ENCODE results near the gene ANKRD39. TPM values are rescaled to one million over a fixed set of nuclear protein-coding genes. Genes with fewer than 3 reads are reported as not detected.

Gene ANKRD39
- total and polyA plus RNA-seq, 2 donors (not counting 1 experiment from before 2014, with no cell fraction given) = 5.3 to 5.8 TPM

- H3K4me1 ChIP-seq (ENCODE audit: control insufficient read depth, extremely low read depth, insufficient read depth, low read length) = no peaks in the 10 kb centered on the region
- H2AFZ ChIP-seq (ENCODE audit: low read length) = no peak overlapping the region
- H3K27me3 ChIP-seq (ENCODE audit: control insufficient read depth, insufficient read depth, low read length) = peaks cover 2% of the 10 kb centered on the region
- no peak for DNase-seq (ENCODE audit: low read depth in 2 of 2)
- H3K4me2 ChIP-seq (ENCODE audit: extremely low read depth, insufficient read depth, low read length) = no peak overlapping the region
- no peak overlapping the region for H3K9ac ChIP-seq (ENCODE audit: insufficient read depth, low read length)
- H3K36me3 ChIP-seq (ENCODE audit: control insufficient read depth, insufficient read depth, low read length) = no peaks in the 10 kb centered on the region
- TF ChIP-seq EZH2 (IDR thresholded peaks at IDR 0.05; ENCODE audit: low read length, missing control alignments) (no peak), CTCF (conservative IDR thresholded peaks at IDR 0.05 in 1 of 2, IDR thresholded peaks at IDR 0.05 in 1 of 2; ENCODE audit: low read depth in 1 of 2, low read length in 2 of 2) (no peak)
- H4K20me1 ChIP-seq (ENCODE audit: control insufficient read depth, extremely low read depth, insufficient read depth, low read length) = no peaks in the 10 kb centered on the region
- H3K79me2 ChIP-seq (ENCODE audit: control insufficient read depth, insufficient read depth, low read length) = no peaks in the 10 kb centered on the region
- H3K4me3 ChIP-seq (replicated peaks in 1 of 4; ENCODE audit: control extremely low read depth in 1 of 4, insufficient read depth in 1 of 4, low read depth in 3 of 4, low read length in 4 of 4) = no peak overlapping the region
- no peaks in the 10 kb centered on the region for H3K9me3 ChIP-seq (ENCODE audit: control insufficient read depth, insufficient read depth, low read depth, low read length)
- no peak overlapping the region for H3K27ac ChIP-seq (ENCODE audit: insufficient read depth, low read length)
Observed at GRCh38 chr2:96877042-96877451, 19.2 kb upstream of the ANKRD39 start.

- H4K20me1 ChIP-seq (ENCODE audit: control insufficient read depth, extremely low read depth, insufficient read depth, low read length) = no peaks in the 10 kb centered on the region
- H3K9ac ChIP-seq (ENCODE audit: insufficient read depth, low read length) = no peak overlapping the region
- peak; percentile 45 to 47 for DNase-seq (ENCODE audit: low read depth in 2 of 2)
- no peak overlapping the region for H3K4me2 ChIP-seq (ENCODE audit: extremely low read depth, insufficient read depth, low read length)
- H3K9me3 ChIP-seq (ENCODE audit: control insufficient read depth, insufficient read depth, low read depth, low read length) = no peaks in the 10 kb centered on the region
- H2AFZ ChIP-seq (ENCODE audit: low read length) = no peak overlapping the region
- H3K4me1 ChIP-seq (ENCODE audit: control insufficient read depth, extremely low read depth, insufficient read depth, low read length) = no peaks in the 10 kb centered on the region
- peaks cover 2% of the 10 kb centered on the region for H3K27me3 ChIP-seq (ENCODE audit: control insufficient read depth, insufficient read depth, low read length)
- H3K4me3 ChIP-seq (replicated peaks in 1 of 4; ENCODE audit: control extremely low read depth in 1 of 4, insufficient read depth in 1 of 4, low read depth in 3 of 4, low read length in 4 of 4) = no peak overlapping the region
- no peaks in the 10 kb centered on the region for H3K79me2 ChIP-seq (ENCODE audit: control insufficient read depth, insufficient read depth, low read length)
- H3K36me3 ChIP-seq (ENCODE audit: control insufficient read depth, insufficient read depth, low read length) = no peaks in the 10 kb centered on the region
- no peak for TF ChIP-seq CTCF (conservative IDR thresholded peaks at IDR 0.05 in 1 of 2, IDR thresholded peaks at IDR 0.05 in 1 of 2; ENCODE audit: low read depth in 1 of 2, low read length in 2 of 2)
- TF ChIP-seq EZH2 (IDR thresholded peaks at IDR 0.05; ENCODE audit: low read length, missing control alignments) = no peak
- no peak overlapping the region for H3K27ac ChIP-seq (ENCODE audit: insufficient read depth, low read length)
Observed at GRCh38 chr2:96876269-96877041, 18.6 kb upstream of the ANKRD39 start.

GRCh38 chr2:96875498-96876268 is 17.9 kb upstream of the ANKRD39 start:
- H3K9ac ChIP-seq (ENCODE audit: insufficient read depth, low read length) = no peak overlapping the region
- H3K9me3 ChIP-seq (ENCODE audit: control insufficient read depth, insufficient read depth, low read depth, low read length) = no peaks in the 10 kb centered on the region
- H3K27ac ChIP-seq (ENCODE audit: insufficient read depth, low read length) = no peak overlapping the region
- peaks cover 3% of the 10 kb centered on the region for H3K27me3 ChIP-seq (ENCODE audit: control insufficient read depth, insufficient read depth, low read length)
- H3K4me2 ChIP-seq (ENCODE audit: extremely low read depth, insufficient read depth, low read length) = no peak overlapping the region
- no peaks in the 10 kb centered on the region for H3K79me2 ChIP-seq (ENCODE audit: control insufficient read depth, insufficient read depth, low read length)
- H3K4me3 ChIP-seq (replicated peaks in 1 of 4; ENCODE audit: control extremely low read depth in 1 of 4, insufficient read depth in 1 of 4, low read depth in 3 of 4, low read length in 4 of 4) = no peak overlapping the region
- H4K20me1 ChIP-seq (ENCODE audit: control insufficient read depth, extremely low read depth, insufficient read depth, low read length) = no peaks in the 10 kb centered on the region
- H3K36me3 ChIP-seq (ENCODE audit: control insufficient read depth, insufficient read depth, low read length) = no peaks in the 10 kb centered on the region
- TF ChIP-seq CTCF (conservative IDR thresholded peaks at IDR 0.05 in 1 of 2, IDR thresholded peaks at IDR 0.05 in 1 of 2; ENCODE audit: low read depth in 1 of 2, low read length in 2 of 2) (no peak), EZH2 (IDR thresholded peaks at IDR 0.05; ENCODE audit: low read length, missing control alignments) (no peak)
- DNase-seq (ENCODE audit: low read depth in 2 of 2) = no peak
- no peaks in the 10 kb centered on the region for H3K4me1 ChIP-seq (ENCODE audit: control insufficient read depth, extremely low read depth, insufficient read depth, low read length)
- H2AFZ ChIP-seq (ENCODE audit: low read length) = no peak overlapping the region

Measured in fibroblast of lung (primary cell).